HCT116 (cell line): ENCODE results near the gene HCFC2.

ENCODE experiments used
- POLR2A ChIP-seq: IDR thresholded peaks from 2 replicates; pipeline ENCODE4 v1.7.0; 2011; ENCODE audit warnings: borderline replicate concordance; ENCODE audit not compliant: insufficient read depth, insufficient read length; ENCODE audit errors: extremely low read depth
- TF ChIP-seq, protein P1 (sequence below): IDR thresholded peaks from 2 replicates; pipeline ENCODE4 v1.6.1; 2012
- TF ChIP-seq, protein P2 (sequence below), 3 experiments: fragments of 200-600 bp in 1 of 3; sonication (generic) in 1 of 3; IDR thresholded peaks in 2 of 3; conservative IDR thresholded peaks in 1 of 3; 2 replicates each; pipeline ENCODE4 v1.5.1; 2012 to 2017; ENCODE audit warnings: low read depth in 2 of 3, low read length in 2 of 3, antibody characterized with exemption in 1 of 3, borderline replicate concordance in 1 of 3, control low read depth in 1 of 3, mild to moderate bottlenecking in 1 of 3, mixed read lengths in 1 of 3, mixed run types in 1 of 3, moderate library complexity in 1 of 3; ENCODE audit not compliant: insufficient read depth in 1 of 3

DNA sequence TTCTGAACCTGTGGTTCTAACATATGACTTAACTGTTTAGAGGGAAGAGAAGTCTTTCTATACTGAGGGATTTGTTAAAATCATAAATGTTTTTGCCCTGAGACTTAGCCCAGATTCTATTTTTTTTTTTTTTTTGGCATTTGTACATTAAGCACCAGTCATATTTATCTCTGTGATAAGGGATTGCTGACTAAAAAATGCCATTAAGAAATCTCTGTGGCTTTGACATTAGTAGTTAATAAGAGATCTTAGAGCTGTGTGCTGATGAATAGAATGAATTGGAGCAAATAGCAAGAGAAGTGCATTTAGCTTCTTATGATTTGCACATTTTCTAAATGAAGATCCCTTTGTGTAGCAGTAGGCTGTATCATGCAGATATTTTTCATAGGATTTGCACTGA, 41.1 kb downstream of the HCFC2 start:
- TF ChIP-seq, protein P1, sequence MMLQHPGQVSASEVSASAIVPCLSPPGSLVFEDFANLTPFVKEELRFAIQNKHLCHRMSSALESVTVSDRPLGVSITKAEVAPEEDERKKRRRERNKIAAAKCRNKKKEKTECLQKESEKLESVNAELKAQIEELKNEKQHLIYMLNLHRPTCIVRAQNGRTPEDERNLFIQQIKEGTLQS: no peak
- TF ChIP-seq, protein P2, sequence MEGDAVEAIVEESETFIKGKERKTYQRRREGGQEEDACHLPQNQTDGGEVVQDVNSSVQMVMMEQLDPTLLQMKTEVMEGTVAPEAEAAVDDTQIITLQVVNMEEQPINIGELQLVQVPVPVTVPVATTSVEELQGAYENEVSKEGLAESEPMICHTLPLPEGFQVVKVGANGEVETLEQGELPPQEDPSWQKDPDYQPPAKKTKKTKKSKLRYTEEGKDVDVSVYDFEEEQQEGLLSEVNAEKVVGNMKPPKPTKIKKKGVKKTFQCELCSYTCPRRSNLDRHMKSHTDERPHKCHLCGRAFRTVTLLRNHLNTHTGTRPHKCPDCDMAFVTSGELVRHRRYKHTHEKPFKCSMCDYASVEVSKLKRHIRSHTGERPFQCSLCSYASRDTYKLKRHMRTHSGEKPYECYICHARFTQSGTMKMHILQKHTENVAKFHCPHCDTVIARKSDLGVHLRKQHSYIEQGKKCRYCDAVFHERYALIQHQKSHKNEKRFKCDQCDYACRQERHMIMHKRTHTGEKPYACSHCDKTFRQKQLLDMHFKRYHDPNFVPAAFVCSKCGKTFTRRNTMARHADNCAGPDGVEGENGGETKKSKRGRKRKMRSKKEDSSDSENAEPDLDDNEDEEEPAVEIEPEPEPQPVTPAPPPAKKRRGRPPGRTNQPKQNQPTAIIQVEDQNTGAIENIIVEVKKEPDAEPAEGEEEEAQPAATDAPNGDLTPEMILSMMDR (IDR thresholded peaks at IDR 0.05 in 2 of 3, conservative IDR thresholded peaks at IDR 0.05 in 1 of 3; ENCODE audit: borderline replicate concordance in 1 of 3, insufficient read depth in 1 of 3, low read depth in 2 of 3, low read length in 2 of 3): no peak
- TF ChIP-seq POLR2A: no peak
